HL-60 (cell line): ENCODE results near the gene CDH1.

ENCODE experiments used
- DNase-seq, 2 experiments: peaks; one replicate each; pipeline ENCODE4 v3.0.0-alpha.2; 2010 to 2020; ENCODE audit warnings: low read depth in 1 of 2, low spot score in 1 of 2
- H3K27ac ChIP-seq: fragments of 250-450 bp; sonication (Bioruptor Pico); replicated peaks from 2 replicates; pipeline ENCODE4 v1.5.1; 2020; ENCODE audit warnings: mild to moderate bottlenecking, moderate library complexity
- H3K27me3 ChIP-seq: fragments of 250-450 bp; sonication (Bioruptor Pico); 2 replicates; pipeline ENCODE4 v1.5.1; 2021; ENCODE audit warnings: mild to moderate bottlenecking, moderate library complexity; ENCODE audit not compliant: insufficient read depth, poor library complexity, severe bottlenecking
- H3K4me3 ChIP-seq: replicated peaks from 2 replicates; pipeline ENCODE4 v1.5.1; 2011; ENCODE audit warnings: mild to moderate bottlenecking, control low read depth, low read length; ENCODE audit not compliant: insufficient read depth
- CTCF ChIP-seq: IDR thresholded peaks from one replicate; pipeline ENCODE4 v1.5.1; 2011; ENCODE audit warnings: low read length, control low read depth, inconsistent platforms; ENCODE audit not compliant: insufficient read depth
- GABPA ChIP-seq: IDR thresholded peaks from 2 replicates; pipeline ENCODE4 v1.6.1; 2012; ENCODE audit warnings: low read depth
- POLR2AphosphoS5 ChIP-seq: IDR thresholded peaks from 2 replicates; pipeline ENCODE4 v1.6.1; 2012; ENCODE audit warnings: low read depth
- REST ChIP-seq: IDR thresholded peaks from 2 replicates; pipeline ENCODE4 v1.6.1; 2012; ENCODE audit warnings: low read depth; ENCODE audit not compliant: insufficient replicate concordance
- SPI1 ChIP-seq: IDR thresholded peaks from 2 replicates; pipeline ENCODE4 v1.6.1; 2012; ENCODE audit warnings: low read depth, mild to moderate bottlenecking, borderline replicate concordance

Gene CDH1

DNA sequence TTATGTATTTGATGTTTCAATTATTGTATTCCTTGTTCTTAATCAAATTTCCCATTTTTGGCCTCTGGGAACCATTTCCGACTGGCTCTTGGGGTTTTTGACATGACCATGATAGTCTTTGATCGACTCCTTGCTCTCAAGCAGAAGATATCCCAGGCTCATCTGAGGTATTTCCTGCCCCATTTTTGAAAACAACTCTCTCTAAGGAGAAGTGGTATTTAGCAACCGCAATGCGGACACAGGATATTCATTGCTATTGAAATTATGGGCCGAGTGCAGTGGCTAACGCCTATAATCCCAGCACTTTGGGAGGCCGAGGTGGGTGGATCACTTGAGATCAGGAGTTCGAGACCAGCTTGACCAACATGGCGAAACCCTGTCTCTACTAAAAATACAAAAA, 111.7 kb downstream of the CDH1 start:
- TF ChIP-seq SPI1 = peak; percentile 55; the same call in 1 of the 2 replicates
- TF ChIP-seq CTCF = no peak
- peak in 1 of 2 experiments; percentile 56 for DNase-seq
- Histone ChIP-seq H3K4me3 (no peak overlapping the region), H3K27ac (no peak overlapping the region; the same call in 1 of the 2 replicates), H3K27me3 (no peaks in the 10 kb centered on the region)

GRCh38 chr16:68850481-68850880, 113.4 kb downstream of the CDH1 start:
- Histone ChIP-seq H3K27me3 (no peaks in the 10 kb centered on the region), H3K27ac (no peak overlapping the region), H3K4me3 (no peak overlapping the region)
- DNase-seq = no peak
- no peak for TF ChIP-seq GABPA
- TF ChIP-seq SPI1 = no peak
- no peak for TF ChIP-seq CTCF
- no peak for TF ChIP-seq REST
- TF ChIP-seq POLR2AphosphoS5 = no peak

DNA sequence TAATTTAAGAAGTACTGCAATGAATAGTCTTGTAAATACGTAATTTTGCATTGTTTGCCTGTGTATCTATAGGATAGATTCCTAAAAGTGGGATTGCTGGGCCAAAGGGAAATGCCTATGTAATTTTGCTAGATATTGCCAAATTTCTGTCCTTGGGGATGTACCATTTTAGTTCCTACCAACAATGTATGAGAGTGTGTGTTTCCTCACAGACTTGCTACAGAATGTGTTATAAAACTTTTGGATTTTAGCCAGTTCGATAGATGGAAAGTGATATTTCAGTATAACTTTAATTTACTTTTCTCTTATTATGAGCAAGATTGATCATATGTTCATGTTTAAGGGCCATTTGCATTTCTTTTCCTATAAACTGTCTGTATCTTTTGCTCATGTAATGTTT, 114.5 kb downstream of the CDH1 start:
- TF ChIP-seq GABPA (no peak), SPI1 (no peak), REST (no peak), POLR2AphosphoS5 (no peak), CTCF (no peak)
- Histone ChIP-seq H3K27me3 (no peaks in the 10 kb centered on the region), H3K4me3 (no peak overlapping the region), H3K27ac (no peak overlapping the region)
- DNase-seq = no peak

DNA sequence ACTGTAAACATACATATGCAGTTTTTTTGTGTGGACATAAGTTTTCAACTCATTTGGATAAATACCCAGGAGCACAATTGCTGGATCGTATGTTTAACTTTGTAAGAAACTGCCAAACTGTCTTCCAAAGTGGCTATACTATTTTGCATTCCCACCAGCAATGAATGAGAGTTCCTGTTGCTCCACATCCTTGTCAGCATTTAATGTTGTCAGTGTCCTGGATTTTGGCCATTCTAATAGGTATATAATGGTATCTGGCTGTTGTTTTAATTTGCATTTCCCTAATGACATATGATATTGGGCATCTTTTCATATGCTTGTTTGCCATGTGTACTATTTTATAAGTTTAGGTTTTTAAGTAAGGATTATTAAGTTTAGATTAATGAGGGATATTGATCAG, 120.4 kb downstream of the CDH1 start:
- no peak overlapping the region for H3K4me3 ChIP-seq
- H3K27ac ChIP-seq = no peak overlapping the region
- DNase-seq = no peak
- TF ChIP-seq SPI1 = no peak
- TF ChIP-seq GABPA = no peak
- no peak for TF ChIP-seq REST
- TF ChIP-seq CTCF = no peak
- TF ChIP-seq POLR2AphosphoS5 = no peak
- H3K27me3 ChIP-seq = no peaks in the 10 kb centered on the region
